Small intestine (tissue), 7 donors: ENCODE results near the gene CDC6. TPM values are rescaled to one million over a fixed set of nuclear protein-coding genes. Genes with fewer than 3 reads are reported as not detected.

Experiments
- DNase-seq, 2 donors: peaks; one replicate each; pipeline versions ENCODE4 v3.0.0 to v3.0.0-alpha.2; 2013
- FAIRE-seq: peaks from 2 replicates; lab custom pipeline; 2012; peaks lifted over from hg19 to GRCh38; lab: Jason Lieb, UNC
- H3K27ac ChIP-seq, 3 donors: one replicate each; pipeline ENCODE4 v1.5.1; 2013; ENCODE audit warnings: low read length in 2 of 3, mild to moderate bottlenecking in 2 of 3, control low read depth in 1 of 3, inconsistent platforms in 1 of 3, low read depth in 1 of 3, moderate library complexity in 1 of 3
- H3K27me3 ChIP-seq, 3 donors: one replicate each; pipeline ENCODE4 v1.6.1; 2013; ENCODE audit warnings: low read length in 3 of 3, inconsistent platforms in 1 of 3; ENCODE audit not compliant: control insufficient read depth in 3 of 3, insufficient read depth in 3 of 3
- H3K36me3 ChIP-seq, 3 donors: one replicate each; pipeline ENCODE4 v1.6.1; 2013; ENCODE audit warnings: low read length in 3 of 3, inconsistent platforms in 1 of 3, low read depth in 1 of 3, mild to moderate bottlenecking in 1 of 3, moderate library complexity in 1 of 3; ENCODE audit not compliant: control insufficient read depth in 3 of 3, insufficient read depth in 2 of 3
- H3K4me1 ChIP-seq, 3 donors: one replicate each; pipeline ENCODE4 v1.6.1; 2013; ENCODE audit warnings: low read length in 2 of 3, inconsistent platforms in 1 of 3, low read depth in 1 of 3, mild to moderate bottlenecking in 1 of 3, moderate library complexity in 1 of 3; ENCODE audit not compliant: control insufficient read depth in 3 of 3, insufficient read depth in 2 of 3
- H3K4me3 ChIP-seq, 3 donors: one replicate each; pipeline ENCODE4 v1.5.1; 2013; ENCODE audit warnings: low read length in 3 of 3, control low read depth in 1 of 3, inconsistent platforms in 1 of 3, low read depth in 1 of 3, mild to moderate bottlenecking in 1 of 3, moderate library complexity in 1 of 3
- H3K9me3 ChIP-seq, 2 donors: one replicate each; pipeline ENCODE4 v1.6.1; 2013; ENCODE audit warnings: low read depth in 1 of 2, low read length in 1 of 2; ENCODE audit not compliant: control insufficient read depth in 2 of 2, insufficient read depth in 1 of 2
- WGBS, 3 donors: extraction: QIAGEN DNeasy Blood & Tissue Kit; methylation state at CpG; one replicate each; pipeline ENCODE4 v1.1.7; 2013; 5-methylcytosine and 5-hydroxymethylcytosine counted together
- polyA plus RNA-seq, 4 donors: library from polyadenylated mRNA; stranded (reverse) in 3 of 4; unstranded in 1 of 4; fragments of 200-250 nt in 3 of 4; fragments of 120-200 nt in 1 of 4; gene quantifications; one replicate each; pipeline versions ENCODE4 v1.2.1 to v1.2.3, GENCODE V29; 2013
- donor health status: healthy with polysubstance abuse.
- donor health status: control.
- donor health status: control.
- donor health status: Bipolar disorder and iron deficiency.
- donor health status: healthy.

Gene CDC6
- polyA plus RNA-seq, 4 donors, result 2.5 to 11.5 (median 7.3) TPM

DNA sequence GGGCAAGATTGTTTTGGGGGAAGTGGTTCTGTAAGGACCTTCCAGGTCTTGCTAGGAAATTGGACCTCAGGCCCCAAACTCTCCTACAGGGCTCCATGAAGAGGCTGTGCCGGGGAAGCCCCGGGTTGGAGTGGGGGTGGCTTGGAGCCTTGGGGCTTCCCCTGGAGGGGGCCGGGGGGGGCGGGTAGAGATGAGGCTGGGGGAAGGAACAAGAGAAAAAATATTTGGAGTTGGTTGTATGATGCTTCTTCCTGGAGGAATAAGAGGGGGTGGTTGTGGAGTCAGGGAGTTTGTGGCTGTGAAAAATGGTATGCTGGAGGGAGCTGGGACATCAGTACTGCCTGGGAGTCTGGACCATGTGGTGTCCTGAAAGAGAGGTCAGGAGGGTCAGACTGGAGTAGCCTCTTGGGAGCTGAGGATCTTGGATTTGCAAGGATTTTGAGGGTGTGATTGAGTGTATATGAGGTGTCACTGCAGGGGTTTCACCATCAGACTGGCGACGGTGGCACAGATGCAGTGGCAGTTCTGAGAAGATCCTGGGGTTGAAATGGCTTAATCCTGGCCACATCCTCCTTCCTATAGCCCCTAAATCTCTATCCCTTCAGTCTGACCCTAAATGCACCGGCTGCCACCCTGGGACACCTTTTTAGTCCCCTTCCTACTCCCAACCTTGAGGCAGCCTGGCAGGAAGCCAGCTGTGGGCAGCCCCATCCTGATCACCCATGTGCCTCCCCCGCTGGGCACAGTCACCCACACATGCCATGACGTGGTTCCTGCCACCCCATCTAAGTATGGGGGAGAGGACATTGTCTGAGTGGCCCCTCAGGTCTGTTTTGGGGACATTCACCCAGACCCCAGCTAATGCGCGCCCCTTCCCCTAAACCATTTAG lies 32.2 kb downstream of the CDC6 start:
- Histone ChIP-seq H3K9me3 (no peaks in the 10 kb centered on the region), H3K4me1 (peaks cover 2 to 86% (median 24%) of the 10 kb centered on the region in 3 donors), H3K4me3 (peak overlapping the region in 1 of 3 donors; percentile 84), H3K27ac (peak overlapping the region in 1 of 3 donors; percentile 98), H3K27me3 (no peaks in the 10 kb centered on the region), H3K36me3 (peaks cover 0 to 15% (median 0%) of the 10 kb centered on the region in 3 donors)
- WGBS, 3 donors, result 50 to 73% (median 56%) methylated on average over 11 of the region's 11 CpGs
- FAIRE-seq (no peak), DNase-seq (no peak)

- Histone ChIP-seq H3K4me3 (peak overlapping the region; percentile 31 to 43 (median 31)), H3K4me1 (peaks cover 3 to 84% (median 24%) of the 10 kb centered on the region in 3 donors), H3K27ac (peak overlapping the region; percentile 49 to 98 (median 71)), H3K27me3 (no peaks in the 10 kb centered on the region), H3K36me3 (peaks cover 0 to 16% (median 0%) of the 10 kb centered on the region in 3 donors), H3K9me3 (no peaks in the 10 kb centered on the region)
- 36 to 55% (median 54%) methylated on average over 16 to 19 of the region's 19 CpGs for WGBS, 3 donors
- DNase-seq, result peak in 1 of 2 donors; percentile 47
- FAIRE-seq, result no peak
These were observed 33.3 kb downstream of the CDC6 start for GRCh38 chr17:40320756-40321523.

- DNase-seq, result no peak
- H3K4me1 ChIP-seq, result peaks cover 9 to 83% (median 27%) of the 10 kb centered on the region in 3 donors
These were observed 33.8 kb downstream of the CDC6 start for GRCh38 chr17:40321524-40321929.

DNA sequence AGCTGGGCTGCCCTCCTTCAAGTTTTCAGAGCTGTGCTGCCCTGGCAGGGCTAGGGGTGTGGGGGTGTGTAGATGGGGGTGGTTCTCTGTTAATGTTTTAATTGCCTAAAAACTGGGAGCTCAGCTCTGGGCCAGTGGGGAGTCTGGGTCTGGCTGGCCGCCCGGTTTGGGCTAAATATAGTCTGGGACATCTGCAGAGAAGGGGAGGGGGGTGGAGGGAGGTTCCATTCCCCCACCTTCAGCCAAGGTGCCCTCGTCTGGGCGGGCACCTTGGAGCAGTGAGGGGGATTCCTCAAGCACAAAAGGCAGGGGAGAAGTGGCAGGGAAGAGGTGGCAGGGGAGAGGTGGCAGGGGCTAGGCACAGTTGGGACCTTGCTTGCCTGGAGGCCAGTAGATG lies 34.3 kb downstream of the CDC6 start:
- peak overlapping the region; percentile 49 to 98 (median 71) for H3K27ac ChIP-seq
- no peak for DNase-seq

More at GRCh38 chr17:40321524-40321929, 33.8 kb downstream of the CDC6 start:
- H3K36me3 ChIP-seq, result peaks cover 0 to 22% (median 0%) of the 10 kb centered on the region in 3 donors
- peak overlapping the region; percentile 49 to 98 (median 71) for H3K27ac ChIP-seq
- H3K27me3 ChIP-seq, result no peaks in the 10 kb centered on the region
- FAIRE-seq, result no peak
- WGBS, 3 donors, result 50 to 93% (median 74%) methylated on average over 4 of the region's 4 CpGs
- peak overlapping the region; percentile 31 to 47 (median 43) for H3K4me3 ChIP-seq
- H3K9me3 ChIP-seq, result no peaks in the 10 kb centered on the region

DNA sequence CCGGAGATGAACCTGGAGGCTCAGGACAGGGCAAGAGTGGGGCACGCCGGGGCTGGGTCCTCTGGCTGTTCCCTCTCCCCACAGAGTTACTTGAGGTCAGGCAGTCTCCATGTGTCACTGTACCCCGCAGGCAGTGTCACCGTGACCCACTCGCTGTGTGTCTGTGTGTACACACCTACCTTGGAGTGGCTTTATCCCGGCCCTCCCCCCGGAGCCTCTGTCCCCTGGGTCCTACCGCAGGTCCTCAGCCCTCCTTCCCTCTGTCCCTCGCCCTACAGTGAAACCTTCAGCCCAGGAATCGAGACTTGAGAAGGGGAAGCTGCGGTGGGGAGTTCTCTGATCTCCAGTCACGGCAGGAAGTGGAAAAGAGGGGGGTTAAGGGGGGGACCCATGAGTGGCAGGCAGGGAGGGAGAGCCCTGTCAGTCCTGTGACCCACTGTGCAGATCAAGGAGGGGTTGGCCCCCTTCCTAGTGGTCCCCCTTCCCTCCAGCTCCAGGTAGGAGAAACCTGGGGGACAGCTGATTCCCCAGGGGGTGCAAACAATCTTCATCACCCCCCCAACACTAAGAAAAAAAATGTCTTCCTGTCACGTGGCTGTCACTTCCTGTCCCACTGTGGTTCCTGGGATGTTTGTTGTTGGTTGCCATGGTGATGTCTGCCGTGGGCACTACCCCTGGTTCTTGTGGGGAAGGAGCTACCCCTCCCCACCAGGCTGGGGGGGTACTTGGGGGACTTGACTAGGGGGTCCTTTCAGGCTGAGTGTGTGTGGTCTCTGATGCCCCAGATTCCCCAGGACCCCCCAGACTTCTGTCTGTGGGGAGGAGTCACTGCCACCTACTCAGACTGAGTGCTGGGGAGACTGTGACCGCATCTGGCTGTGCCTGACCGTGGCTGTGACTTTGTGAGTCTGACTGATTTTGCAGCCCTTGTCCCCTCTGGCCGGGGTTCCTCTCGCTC lies 35.0 kb downstream of the CDC6 start:
- Histone ChIP-seq H3K4me1 (peaks cover 16 to 83% (median 37%) of the 10 kb centered on the region in 3 donors), H3K9me3 (no peaks in the 10 kb centered on the region), H3K27me3 (no peaks in the 10 kb centered on the region), H3K4me3 (peak overlapping the region; percentile 31 to 47 (median 43)), H3K27ac (peak overlapping the region; percentile 49 to 98 (median 71)), H3K36me3 (peaks cover 0 to 29% (median 0%) of the 10 kb centered on the region in 3 donors)
- WGBS, 3 donors, result 17 to 28% (median 27%) methylated on average over 17 to 19 of the region's 19 CpGs
- DNase-seq, result peak; percentile 65 to 78
- no peak for FAIRE-seq

More for the DNA sequence above, 34.3 kb downstream of the CDC6 start:
- no peaks in the 10 kb centered on the region for H3K27me3 ChIP-seq
- H3K9me3 ChIP-seq, result no peaks in the 10 kb centered on the region
- H3K4me1 ChIP-seq, result peaks cover 11 to 83% (median 31%) of the 10 kb centered on the region in 3 donors
- FAIRE-seq, result no peak
- peaks cover 0 to 23% (median 0%) of the 10 kb centered on the region in 3 donors for H3K36me3 ChIP-seq
- H3K4me3 ChIP-seq, result peak overlapping the region; percentile 31 to 47 (median 43)
- 14 to 44% (median 33%) methylated on average over 3 to 4 of the region's 4 CpGs for WGBS, 3 donors

DNA sequence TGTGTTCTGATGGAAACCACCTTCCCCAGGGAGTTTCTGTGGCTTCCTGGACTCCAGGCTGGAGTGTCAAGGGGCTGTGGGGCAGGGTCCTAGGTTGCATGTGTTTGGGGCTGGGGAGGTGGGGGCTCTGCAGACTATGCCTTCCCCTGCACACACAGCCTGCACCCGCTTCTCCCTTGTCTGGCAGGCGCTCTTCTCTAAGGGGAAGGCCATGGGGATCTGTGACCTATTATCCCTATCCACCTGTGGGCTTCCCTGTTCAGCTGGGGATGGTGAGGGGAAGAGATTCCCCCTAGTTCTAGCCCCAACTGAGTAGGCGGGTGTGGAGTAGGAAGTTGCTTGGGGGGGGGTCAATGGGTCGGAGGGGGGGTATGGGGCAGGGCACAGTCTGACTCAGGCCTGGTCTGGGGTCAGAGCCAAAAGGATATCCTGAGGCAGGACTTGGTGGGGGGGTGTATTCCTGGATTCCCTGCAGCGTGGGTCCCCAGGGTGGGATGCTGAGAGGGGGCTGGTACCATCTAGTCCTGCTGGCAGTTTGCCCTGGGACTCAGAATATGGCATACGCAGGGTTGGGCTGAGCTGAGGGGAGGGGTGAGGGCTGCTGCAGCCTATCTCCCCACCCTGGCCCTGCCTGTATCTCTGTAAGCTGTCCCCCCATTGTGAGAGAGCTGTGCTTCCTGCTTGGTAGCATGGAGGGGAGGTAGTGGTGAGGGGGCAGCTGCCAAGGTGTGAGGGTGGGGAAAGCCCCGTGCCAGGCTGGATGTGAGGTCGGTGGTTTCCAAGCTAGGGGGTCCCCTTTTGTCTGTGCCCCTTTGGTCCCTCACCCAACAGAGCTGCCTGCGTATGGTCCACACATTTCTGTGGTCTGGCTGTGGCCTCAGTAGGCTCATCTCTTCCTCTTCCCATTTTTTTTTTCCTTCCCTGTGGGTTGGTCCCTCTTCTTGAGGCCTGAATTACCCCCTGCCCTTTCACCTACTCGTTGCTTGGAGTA lies 36.0 kb downstream of the CDC6 start:
- WGBS, 3 donors, result 36 to 70% (median 43%) methylated on average over 7 to 10 of the region's 10 CpGs
- DNase-seq, result no peak

More for the DNA sequence above, 36.0 kb downstream of the CDC6 start:
- no peaks in the 10 kb centered on the region for H3K9me3 ChIP-seq
- H3K4me1 ChIP-seq, result peaks cover 18 to 82% (median 42%) of the 10 kb centered on the region in 3 donors
- no peaks in the 10 kb centered on the region for H3K27me3 ChIP-seq
- H3K27ac ChIP-seq, result peak overlapping the region; percentile 49 to 98 (median 62)
- no peak for FAIRE-seq
- H3K36me3 ChIP-seq, result peaks cover 0 to 33% (median 0%) of the 10 kb centered on the region in 3 donors
- H3K4me3 ChIP-seq, result no peak overlapping the region
